CD8-positive, alpha-beta memory T cell (primary cell): Measurements from ENCODE around the gene ITGB7. TPM values are rescaled to one million over a fixed set of nuclear protein-coding genes. Genes with fewer than 3 reads are reported as not detected.
A peak's percentile ranks its signal among the peaks of the same experiment; 100 is the strongest.

Source experiments
- CTCF ChIA-PET: fragments of 350-600 bp; sonication (Branson Sonifier 250); formaldehyde crosslinking; loops from one replicate; lab custom pipeline; 2021; ENCODE audit warnings: antibody characterized with exemption; lab: Charles Lee
- POLR2A ChIA-PET: fragments of 350-600 bp; sonication (Branson Sonifier 250); formaldehyde crosslinking; loops from one replicate; lab custom pipeline; 2021; ENCODE audit warnings: antibody characterized with exemption; lab: Charles Lee
- DNase-seq, 5 donors: peaks; one replicate each; pipeline versions ENCODE4 v3.0.0 to v3.0.0-alpha.2; 2020 to 2022; ENCODE audit warnings: mixed read lengths in 1 of 5
- H3K27ac ChIP-seq: one replicate; pipeline ENCODE4 v1.7.0; 2013; ENCODE audit warnings: low read depth, mild to moderate bottlenecking, low read length, moderate library complexity
- H3K27me3 ChIP-seq: 2 replicates; pipeline ENCODE4 v1.7.0; 2013; ENCODE audit warnings: low read length, mild to moderate bottlenecking; ENCODE audit not compliant: insufficient read depth, poor library complexity, severe bottlenecking
- H3K36me3 ChIP-seq: 2 replicates; pipeline ENCODE4 v1.7.0; 2013; ENCODE audit warnings: mild to moderate bottlenecking, low read length, moderate library complexity; ENCODE audit not compliant: insufficient read depth
- H3K4me1 ChIP-seq: 2 replicates; pipeline ENCODE4 v1.7.0; 2013; ENCODE audit warnings: mild to moderate bottlenecking, low read length, moderate library complexity; ENCODE audit not compliant: insufficient read depth
- H3K4me3 ChIP-seq: 2 replicates; pipeline ENCODE4 v1.7.0; 2013; ENCODE audit warnings: mild to moderate bottlenecking, low read length
- H3K9me3 ChIP-seq: 2 replicates; pipeline ENCODE4 v1.7.0; 2013; ENCODE audit warnings: mild to moderate bottlenecking, low read length
- H3K27ac Mint-ChIP-seq, 8 donors: one replicate each; pipeline ENCODE4 v1.8.0; 2020 to 2021; ENCODE audit warnings: mixed read lengths in 8 of 8, mild to moderate bottlenecking in 6 of 8, inconsistent platforms in 3 of 8, moderate library complexity in 3 of 8
- H3K27me3 Mint-ChIP-seq, 2 donors: one replicate each; pipeline ENCODE4 v1.8.0; 2020 to 2021; ENCODE audit warnings: mixed read lengths in 2 of 2, mild to moderate bottlenecking in 1 of 2, moderate library complexity in 1 of 2
- H3K36me3 Mint-ChIP-seq, 3 donors: one replicate each; pipeline ENCODE4 v1.8.0; 2020 to 2021; ENCODE audit warnings: mixed read lengths in 3 of 3, inconsistent platforms in 1 of 3, mild to moderate bottlenecking in 1 of 3
- H3K4me1 Mint-ChIP-seq, 3 donors: one replicate each; pipeline ENCODE4 v1.8.0; 2020 to 2021; ENCODE audit warnings: mixed read lengths in 3 of 3, inconsistent platforms in 1 of 3, mild to moderate bottlenecking in 1 of 3
- H3K4me3 Mint-ChIP-seq, 7 donors: one replicate each; pipeline ENCODE4 v1.8.0; 2020 to 2021; ENCODE audit warnings: mixed read lengths in 7 of 7, mild to moderate bottlenecking in 6 of 7, moderate library complexity in 4 of 7, inconsistent platforms in 2 of 7
- H3K9me3 Mint-ChIP-seq, 5 donors: one replicate each; pipeline ENCODE4 v1.8.0; 2020 to 2022; ENCODE audit warnings: mixed read lengths in 5 of 5, mild to moderate bottlenecking in 3 of 5, moderate library complexity in 2 of 5, inconsistent platforms in 1 of 5
- polyA plus RNA-seq: library from polyadenylated mRNA; unstranded; fragments of 300-500 nt; fragmentation: Illumina TruSeq; gene quantifications from one replicate; pipeline ENCODE4 v1.2.3, GENCODE V29; 2021
- total RNA-seq, 2 experiments: library from RNA; stranded (reverse); gene quantifications; one replicate each; pipeline ENCODE4 v1.2.3, GENCODE V29; 2021

Gene ITGB7
- total and polyA plus RNA-seq, 3 experiments from 2014 or later: 292 to 339 (median 339) TPM

- H3K4me1 Mint-ChIP-seq: peaks cover 60 to 80% (median 70%) of the 10 kb centered on the region in 3 donors
- no peak overlapping the region for H3K27ac ChIP-seq
- peak overlapping the region; percentile 9 for H3K4me3 ChIP-seq
- peaks cover 12 to 66% (median 30%) of the 10 kb centered on the region in 3 donors for H3K36me3 Mint-ChIP-seq
- H3K9me3 ChIP-seq: no peaks in the 10 kb centered on the region
- no peaks in the 10 kb centered on the region for H3K27me3 Mint-ChIP-seq
- peak overlapping the region in 6 of 7 donors; percentile 40 to 77 (median 66) for H3K4me3 Mint-ChIP-seq
- POLR2A ChIA-PET: interaction anchor here (1.2 to 2.3 kb wide), 4 partner anchors 8 to 100 kb away, joined by 3 to 6 read pairs (median 4); partner anchors contain the start of gene MYG1
- peaks cover 35% of the 10 kb centered on the region for H3K36me3 ChIP-seq
- CTCF ChIA-PET: interaction anchor here (0.7 to 7.2 kb wide), 7 partner anchors 11 to 145 kb away, joined by 3 to 57 read pairs (median 5); partner anchors contain the start of genes AAAS, CSAD and ZNF740
- H3K27me3 ChIP-seq: no peaks in the 10 kb centered on the region
- no peaks in the 10 kb centered on the region for H3K9me3 Mint-ChIP-seq
- no peak for DNase-seq
- H3K27ac Mint-ChIP-seq: peak overlapping the region; percentile 12 to 92 (median 56)
- peaks cover 80% of the 10 kb centered on the region for H3K4me1 ChIP-seq
These were observed 7.4 kb downstream of the ITGB7 start for GRCh38 chr12:53199700-53200099.

- no peaks in the 10 kb centered on the region for H3K9me3 Mint-ChIP-seq
- Histone ChIP-seq H3K9me3 (no peaks in the 10 kb centered on the region), H3K4me1 (peaks cover 69% of the 10 kb centered on the region), H3K27ac (no peak overlapping the region), H3K4me3 (peak overlapping the region; percentile 32), H3K27me3 (no peaks in the 10 kb centered on the region), H3K36me3 (peaks cover 46% of the 10 kb centered on the region)
- ChIA-PET POLR2A (interaction anchor here (0.6 to 2.3 kb wide), 7 partner anchors 8 to 80 kb away, joined by 4 to 6 read pairs (median 4); partner anchors contain the start of gene ITGB7), CTCF (interaction anchor here (1.1 to 7.2 kb wide), 9 partner anchors 11 to 146 kb away, joined by 3 to 57 read pairs (median 5); partner anchors contain the start of genes AAAS, CSAD and ZNF740)
- peaks cover 12 to 74% (median 32%) of the 10 kb centered on the region in 3 donors for H3K36me3 Mint-ChIP-seq
- no peaks in the 10 kb centered on the region for H3K27me3 Mint-ChIP-seq
- peak in 1 of 5 donors; percentile 56 for DNase-seq
- H3K4me1 Mint-ChIP-seq: peaks cover 50 to 69% (median 59%) of the 10 kb centered on the region in 3 donors
- peak overlapping the region; percentile 25 to 97 (median 85) for H3K27ac Mint-ChIP-seq
- peak overlapping the region; percentile 17 to 86 (median 76) for H3K4me3 Mint-ChIP-seq
These were observed 8.5 kb downstream of the ITGB7 start for GRCh38 chr12:53198486-53199110.

GRCh38 chr12:53197011-53197640 is 9.9 kb downstream of the ITGB7 start:
- H3K36me3 ChIP-seq: peaks cover 61% of the 10 kb centered on the region
- no peaks in the 10 kb centered on the region for H3K27me3 Mint-ChIP-seq
- H3K36me3 Mint-ChIP-seq: peaks cover 12 to 84% (median 34%) of the 10 kb centered on the region in 3 donors
- H3K27ac ChIP-seq: no peak overlapping the region
- peaks cover 45 to 55% (median 48%) of the 10 kb centered on the region in 3 donors for H3K4me1 Mint-ChIP-seq
- peaks cover 55% of the 10 kb centered on the region for H3K4me1 ChIP-seq
- H3K4me3 Mint-ChIP-seq: peak overlapping the region in 3 of 7 donors; percentile 19 to 59 (median 35)
- H3K9me3 ChIP-seq: no peaks in the 10 kb centered on the region
- H3K9me3 Mint-ChIP-seq: no peaks in the 10 kb centered on the region
- peak overlapping the region in 6 of 8 donors; percentile 15 to 77 (median 64) for H3K27ac Mint-ChIP-seq
- no peaks in the 10 kb centered on the region for H3K27me3 ChIP-seq
- ChIA-PET CTCF (interaction anchor here (1.0 to 7.2 kb wide), 6 partner anchors 10 to 91 kb away, joined by 3 to 57 read pairs (median 4); partner anchors contain the start of genes CSAD and ZNF740), POLR2A (interaction anchor here (0.6 to 2.3 kb wide), 3 partner anchors 11 to 42 kb away, joined by 3 to 6 read pairs (median 4); partner anchors contain the start of gene CSAD)
- H3K4me3 ChIP-seq: no peak overlapping the region
- DNase-seq: no peak

GRCh38 chr12:53196486-53196885 is 10.6 kb downstream of the ITGB7 start:
- H3K36me3 Mint-ChIP-seq: peaks cover 12 to 90% (median 36%) of the 10 kb centered on the region in 3 donors

GRCh38 chr12:53195516-53196420 is 11.3 kb downstream of the ITGB7 start:
- H3K27me3 ChIP-seq: no peaks in the 10 kb centered on the region
- H3K4me1 Mint-ChIP-seq: peaks cover 37 to 45% (median 39%) of the 10 kb centered on the region in 3 donors
- peak overlapping the region in 1 of 7 donors; percentile 44 for H3K4me3 Mint-ChIP-seq
- H3K27ac Mint-ChIP-seq: peak overlapping the region; percentile 11 to 91 (median 72)
- no peak for DNase-seq
- no peaks in the 10 kb centered on the region for H3K27me3 Mint-ChIP-seq
- H3K4me3 ChIP-seq: no peak overlapping the region
- H3K9me3 Mint-ChIP-seq: no peaks in the 10 kb centered on the region
- POLR2A ChIA-PET: no interaction called here
- peaks cover 74% of the 10 kb centered on the region for H3K36me3 ChIP-seq
- H3K4me1 ChIP-seq: peaks cover 41% of the 10 kb centered on the region
- peaks cover 12 to 92% (median 31%) of the 10 kb centered on the region in 3 donors for H3K36me3 Mint-ChIP-seq
- no peak overlapping the region for H3K27ac ChIP-seq
- CTCF ChIA-PET: interaction anchor here (0.8 to 1.7 kb wide), 9 partner anchors 9 to 73 kb away, joined by 3 to 7 read pairs (median 3); partner anchors contain the start of gene ESPL1
- H3K9me3 ChIP-seq: no peaks in the 10 kb centered on the region

More at GRCh38 chr12:53196486-53196885, 10.6 kb downstream of the ITGB7 start:
- no peaks in the 10 kb centered on the region for H3K27me3 ChIP-seq
- Mint-ChIP-seq H3K4me3 (peak overlapping the region in 1 of 7 donors; percentile 35), H3K9me3 (no peaks in the 10 kb centered on the region), H3K27ac (peak overlapping the region in 5 of 8 donors; percentile 36 to 77 (median 60)), H3K4me1 (peaks cover 44 to 50% (median 44%) of the 10 kb centered on the region in 3 donors), H3K27me3 (no peaks in the 10 kb centered on the region)
- no peak for DNase-seq
- peaks cover 48% of the 10 kb centered on the region for H3K4me1 ChIP-seq
- no peak overlapping the region for H3K4me3 ChIP-seq
- H3K27ac ChIP-seq: no peak overlapping the region
- POLR2A ChIA-PET: interaction anchor here (0.6 kb wide), 1 partner anchor 41 kb away, joined by 4 read pairs; no protein-coding TSS in a partner anchor
- H3K36me3 ChIP-seq: peaks cover 67% of the 10 kb centered on the region
- no peaks in the 10 kb centered on the region for H3K9me3 ChIP-seq
- CTCF ChIA-PET: interaction anchor here (1.0 to 7.2 kb wide), 6 partner anchors 11 to 39 kb away, joined by 3 to 57 read pairs (median 4); partner anchors contain the start of genes CSAD and ZNF740

- H3K36me3 Mint-ChIP-seq: peaks cover 12 to 90% (median 30%) of the 10 kb centered on the region in 3 donors
- H3K4me3 Mint-ChIP-seq: peak overlapping the region in 1 of 7 donors; percentile 35
- H3K27ac Mint-ChIP-seq: peak overlapping the region in 6 of 8 donors; percentile 18 to 91 (median 67)
- CTCF ChIA-PET: interaction anchor here (0.8 to 1.7 kb wide), 8 partner anchors 8 to 73 kb away, joined by 3 to 7 read pairs (median 4); partner anchors contain the start of gene ESPL1
- POLR2A ChIA-PET: interaction anchor here (0.5 kb wide), 1 partner anchor 1585 kb away, joined by 4 read pairs; no protein-coding TSS in a partner anchor
- Histone ChIP-seq H3K9me3 (no peaks in the 10 kb centered on the region), H3K4me1 (peaks cover 33% of the 10 kb centered on the region), H3K27me3 (no peaks in the 10 kb centered on the region), H3K36me3 (peaks cover 71% of the 10 kb centered on the region), H3K4me3 (no peak overlapping the region), H3K27ac (no peak overlapping the region)
- H3K27me3 Mint-ChIP-seq: no peaks in the 10 kb centered on the region
- H3K9me3 Mint-ChIP-seq: no peaks in the 10 kb centered on the region
- peaks cover 32 to 42% (median 35%) of the 10 kb centered on the region in 3 donors for H3K4me1 Mint-ChIP-seq
- DNase-seq: no peak
These were observed 12.1 kb downstream of the ITGB7 start for GRCh38 chr12:53194973-53195372.
